NT2/D1 (cell line): ENCODE data around the gene TRAF3IP1.

Experiments used
- SUZ12 ChIP-seq: IDR thresholded peaks from 2 replicates; pipeline ENCODE4 v1.6.1; 2011; ENCODE audit not compliant: insufficient read length, insufficient read depth; ENCODE audit errors: extremely low read depth
- YY1 ChIP-seq: IDR thresholded peaks from 2 replicates; pipeline ENCODE4 v1.6.1; 2011; ENCODE audit not compliant: insufficient read length, insufficient read depth
- ZNF274 ChIP-seq: IDR thresholded peaks from 2 replicates; pipeline ENCODE4 v1.6.1; 2011; ENCODE audit warnings: mild to moderate bottlenecking, low read depth, low read length

GRCh38 chr2:238378230-238379095 lies 58.1 kb downstream of the TRAF3IP1 start:
- no peak for TF ChIP-seq SUZ12
- no peak for TF ChIP-seq YY1
- no peak for TF ChIP-seq ZNF274
